Melanocyte of skin (primary cell): Measurements from ENCODE around the gene OR2A7. TPM values are rescaled to one million over a fixed set of nuclear protein-coding genes. Genes with fewer than 3 reads are reported as not detected.

ENCODE experiments used
- total RNA-seq, 2 donors: library from RNA; depleted of rRNA; stranded (reverse); fragments of >200 nt; gene quantifications; 2 replicates each; pipeline ENCODE4 v1.2.3, GENCODE V29; 2012

Gene OR2A7
- 1 to 10 TPM in 1 of 2 donors, under 1 TPM in 1; 0.33 to 1.4 TPM for total RNA-seq

GRCh38 chr7:144264692-144265091 is at the start of gene OR2A7:
TSS of gene OR2A7 (minus strand) at chr7:144264792. CDS start at chr7:144259628, 5,164 bp downstream.

GRCh38 chr7:144311872-144312469 is 47.4 kb upstream of the OR2A7 start, which contains the start of gene OR2A1:
TSS of gene OR2A1 (plus strand) at chr7:144312419. CDS start at chr7:144318125, 5,706 bp downstream.

GRCh38 chr7:144269188-144269587 is 4.6 kb upstream of the OR2A7 start, which contains the start of gene CTAGE8:
TSS of gene CTAGE8 (minus strand) at chr7:144269288. CDS start at chr7:144269250, 38 bp downstream.

GRCh38 chr7:144239365-144239764 is 25.2 kb downstream of the OR2A7 start, which contains the start of gene OR2A42:
TSS of gene OR2A42 (minus strand) at chr7:144239605. CDS start at chr7:144232843, 6,762 bp downstream.

Other genes starting within 250 kb of the OR2A7 start
- not detected for gene OR2A5, start 215.8 kb downstream of the OR2A7 start, total RNA-seq
- not detected for gene OR2A25, start 195.0 kb downstream of the OR2A7 start, total RNA-seq
- not detected for gene OR2A12, start 178.5 kb downstream of the OR2A7 start, total RNA-seq
- not detected for gene OR2A2, start 155.2 kb downstream of the OR2A7 start, total RNA-seq
- not detected for gene OR2A14, start 141.6 kb downstream of the OR2A7 start, total RNA-seq
- gene CTAGE4, start 81.3 kb downstream of the OR2A7 start, total RNA-seq: under 1 TPM; under 0.01 to 0.69 TPM
- gene ARHGEF35, start 69.0 kb downstream of the OR2A7 start, total RNA-seq: 1 to 10 TPM in 1 of 2 donors, under 1 TPM in 1; 0.67 to 1.4 TPM
- not detected for gene OR2A42, start 25.2 kb downstream of the OR2A7 start, total RNA-seq
- gene CTAGE8, start 4.5 kb upstream of the OR2A7 start, total RNA-seq: 1 to 10 TPM in 1 of 2 donors, under 1 TPM in 1; 0.33 to 1.4 TPM
- under 1 TPM in 1 of 2 donors, not detected in 1; 0.34 TPM for gene OR2A1, start 47.6 kb upstream of the OR2A7 start, total RNA-seq
- 1 to 10 TPM; 1.7 to 3.8 TPM for gene ARHGEF5, start 90.6 kb upstream of the OR2A7 start, total RNA-seq
- not detected for gene NOBOX, start 138.9 kb upstream of the OR2A7 start, total RNA-seq